ENCODE measurements around the gene RALGPS1.

DNA sequence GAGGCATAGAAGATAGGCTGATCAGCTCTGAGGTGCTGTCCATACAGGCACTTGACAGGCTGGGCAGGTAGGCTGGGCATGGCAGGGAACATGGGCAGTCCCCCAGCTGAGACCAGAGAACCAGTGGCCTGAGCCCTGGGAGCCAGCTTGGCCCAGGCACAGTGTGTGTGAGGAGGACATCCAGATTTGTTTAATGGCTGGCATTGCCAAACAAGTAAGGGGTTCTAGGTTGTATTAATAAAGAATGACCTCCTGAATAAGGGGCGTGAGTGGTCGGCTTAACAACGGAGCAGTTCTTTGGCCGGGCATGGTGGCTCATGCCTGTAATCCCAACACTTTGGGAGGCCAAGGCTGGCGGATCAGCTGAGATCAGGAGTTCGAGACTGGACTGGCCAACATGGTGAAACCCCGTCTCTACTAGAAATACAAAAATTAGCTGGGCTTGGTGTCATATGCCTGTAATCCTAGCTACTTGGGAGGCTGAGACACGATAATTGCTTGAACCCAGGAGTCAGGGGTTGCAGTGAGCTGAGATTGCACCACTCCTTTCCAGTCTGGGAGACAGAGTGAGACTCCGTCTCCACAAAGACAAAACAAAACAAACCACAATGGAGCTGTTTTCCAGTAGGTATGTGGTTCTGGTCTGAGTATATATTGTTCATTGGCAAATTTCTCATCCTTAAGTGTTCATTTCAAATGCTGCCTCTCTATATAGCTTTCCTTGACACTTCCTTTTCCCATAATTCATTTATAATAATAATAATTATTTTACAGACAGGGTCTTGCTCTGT, 151.7 kb downstream of the RALGPS1 start:
- no peak for TF ChIP-seq EP300 (IDR thresholded peaks at IDR 0.05)
- TF ChIP-seq, protein P1, sequence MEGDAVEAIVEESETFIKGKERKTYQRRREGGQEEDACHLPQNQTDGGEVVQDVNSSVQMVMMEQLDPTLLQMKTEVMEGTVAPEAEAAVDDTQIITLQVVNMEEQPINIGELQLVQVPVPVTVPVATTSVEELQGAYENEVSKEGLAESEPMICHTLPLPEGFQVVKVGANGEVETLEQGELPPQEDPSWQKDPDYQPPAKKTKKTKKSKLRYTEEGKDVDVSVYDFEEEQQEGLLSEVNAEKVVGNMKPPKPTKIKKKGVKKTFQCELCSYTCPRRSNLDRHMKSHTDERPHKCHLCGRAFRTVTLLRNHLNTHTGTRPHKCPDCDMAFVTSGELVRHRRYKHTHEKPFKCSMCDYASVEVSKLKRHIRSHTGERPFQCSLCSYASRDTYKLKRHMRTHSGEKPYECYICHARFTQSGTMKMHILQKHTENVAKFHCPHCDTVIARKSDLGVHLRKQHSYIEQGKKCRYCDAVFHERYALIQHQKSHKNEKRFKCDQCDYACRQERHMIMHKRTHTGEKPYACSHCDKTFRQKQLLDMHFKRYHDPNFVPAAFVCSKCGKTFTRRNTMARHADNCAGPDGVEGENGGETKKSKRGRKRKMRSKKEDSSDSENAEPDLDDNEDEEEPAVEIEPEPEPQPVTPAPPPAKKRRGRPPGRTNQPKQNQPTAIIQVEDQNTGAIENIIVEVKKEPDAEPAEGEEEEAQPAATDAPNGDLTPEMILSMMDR (IDR thresholded peaks at IDR 0.05): no peak
- TF ChIP-seq POLR2A (IDR thresholded peaks at IDR 0.05): no peak
